Hematopoietic multipotent progenitor cell treated with erythropoietin and hydrocortisone succinate and interleukin-3 and kit ligand, for 6 days (in vitro differentiated cells): Measurements from ENCODE around the gene PIM2.
A peak's percentile ranks its signal among the peaks of the same experiment; 100 is the strongest.

Experiments used
- DNase-seq: peaks from one replicate; pipeline ENCODE4 v3.0.0-alpha.2; 2015

The PIM2 gene

GRCh38 chrX:48934581-48935300 lies 15.9 kb upstream of the PIM2 start:
- no peak for DNase-seq

- DNase-seq: no peak
These were observed 14.9 kb upstream of the PIM2 start for GRCh38 chrX:48933757-48934156.

GRCh38 chrX:48927736-48928382 lies 9.0 kb upstream of the PIM2 start:
- no peak for DNase-seq

- no peak for DNase-seq
These were observed 8.3 kb upstream of the PIM2 start for GRCh38 chrX:48927123-48927522.

GRCh38 chrX:48924270-48924669 lies 5.4 kb upstream of the PIM2 start:
- DNase-seq: no peak

- no peak for DNase-seq
These were observed 4.9 kb upstream of the PIM2 start for GRCh38 chrX:48923771-48924170.

- DNase-seq: no peak
These were observed 1.9 kb upstream of the PIM2 start for GRCh38 chrX:48920718-48921104.

- DNase-seq: peak; percentile 58
These were observed 1.3 kb upstream of the PIM2 start for GRCh38 chrX:48919947-48920717.

GRCh38 chrX:48919360-48919841 lies 577 bp upstream of the PIM2 start:
- no peak for DNase-seq

- no peak for DNase-seq
These were observed 552 bp downstream of the PIM2 start for GRCh38 chrX:48918301-48918642.

- DNase-seq: peak; percentile 94
These were observed 1.5 kb downstream of the PIM2 start for GRCh38 chrX:48917139-48918001.

GRCh38 chrX:48914593-48915493 lies 4.0 kb downstream of the PIM2 start:
- DNase-seq: no peak

- no peak for DNase-seq
These were observed 5.0 kb downstream of the PIM2 start for GRCh38 chrX:48913605-48914366.

GRCh38 chrX:48911412-48912182 lies 7.2 kb downstream of the PIM2 start, which contains the start of gene SLC35A2:
TSS of gene SLC35A2 (minus strand) at chrX:48911646. CDS start at chrX:48911636, 10 bp downstream.
- peak; percentile 88 for DNase-seq

GRCh38 chrX:48910926-48911411 lies 7.9 kb downstream of the PIM2 start:
- peak; percentile 51 for DNase-seq

- DNase-seq: no peak
These were observed 9.0 kb downstream of the PIM2 start for GRCh38 chrX:48909703-48910294.

- no peak for DNase-seq
These were observed 10.2 kb downstream of the PIM2 start for GRCh38 chrX:48908600-48908999.

GRCh38 chrX:48905090-48905790 lies 13.6 kb downstream of the PIM2 start:
- no peak for DNase-seq

- DNase-seq: no peak
These were observed 14.2 kb downstream of the PIM2 start for GRCh38 chrX:48904626-48905025.
